IMR-90 (cell line): ENCODE measurements around the gene RNF34. TPM values are rescaled to one million over a fixed set of nuclear protein-coding genes. Genes with fewer than 3 reads are reported as not detected.
A peak's percentile ranks its signal among the peaks of the same experiment; 100 is the strongest.

Experiments used
- ATAC-seq: fragments of 200-7000 bp; cut with Tn5 transposase; 2 replicates; pipeline ENCODE4 v1.9.1; 2020; ENCODE audit warnings: low read depth, mild to moderate bottlenecking, moderate library complexity
- BruUV-seq: library from RNA; stranded (reverse); fragments of 400-500 nt; replicated peaks from 2 replicates; lab custom pipeline; 2021; lab: Mats Ljungman, UMichigan
- CTCF ChIA-PET: fragments of 300-600 bp; formaldehyde crosslinking; extraction: SDS; loops from one replicate; lab custom pipeline; 2021; ENCODE audit warnings: antibody characterized with exemption; lab: Yijun Ruan, JAX
- POLR2A ChIA-PET: fragments of 300-600 bp; sonication (Branson Sonifier 250); formaldehyde crosslinking; loops from one replicate; lab custom pipeline; 2022; ENCODE audit warnings: antibody characterized with exemption; ENCODE audit not compliant: unreplicated experiment; lab: Charles Lee
- DNase-seq: peaks from one replicate; pipeline ENCODE4 v3.0.0; 2013
- H2AFZ ChIP-seq: replicated peaks from 2 replicates; pipeline ENCODE3; 2013; ENCODE audit warnings: low read length, mild to moderate bottlenecking; ENCODE audit not compliant: poor library complexity
- H2AK5ac ChIP-seq: 2 replicates; pipeline ENCODE4 v1.6.1; 2013; ENCODE audit warnings: low read depth, low read length, inconsistent platforms
- H2AK9ac ChIP-seq: replicated peaks from 2 replicates; pipeline ENCODE3; 2013; ENCODE audit warnings: mild to moderate bottlenecking, low read depth, low read length, moderate library complexity; ENCODE audit not compliant: poor library complexity
- H2BK120ac ChIP-seq: 2 replicates; pipeline ENCODE4 v1.6.1; 2013; ENCODE audit warnings: low read depth, low read length, inconsistent platforms
- H2BK15ac ChIP-seq: 3 replicates; pipeline ENCODE4 v1.6.1; 2013; ENCODE audit warnings: low read depth, low read length, inconsistent platforms
- H2BK20ac ChIP-seq: 2 replicates; pipeline ENCODE4 v1.6.1; 2013; ENCODE audit warnings: low read depth, mild to moderate bottlenecking, inconsistent platforms, low read length, moderate library complexity
- H2BK5ac ChIP-seq: 2 replicates; pipeline ENCODE4 v1.6.1; 2013; ENCODE audit warnings: mild to moderate bottlenecking, low read depth, low read length, inconsistent platforms; ENCODE audit not compliant: poor library complexity, severe bottlenecking
- H3K14ac ChIP-seq: replicated peaks from 2 replicates; pipeline ENCODE4 v1.6.1; 2013; ENCODE audit warnings: low read depth, low read length, inconsistent platforms
- H3K18ac ChIP-seq: 2 replicates; pipeline ENCODE4 v1.6.1; 2013; ENCODE audit warnings: low read depth, low read length, control low read depth
- H3K23ac ChIP-seq: 2 replicates; pipeline ENCODE4 v1.6.1; 2013; ENCODE audit warnings: low read depth, low read length, inconsistent platforms
- H3K27ac ChIP-seq: 2 replicates; pipeline ENCODE4 v1.5.1; 2013; ENCODE audit warnings: mild to moderate bottlenecking, control low read depth, low read length; ENCODE audit not compliant: insufficient read depth
- H3K27me3 ChIP-seq: 2 replicates; pipeline ENCODE4 v1.6.1; 2013; ENCODE audit warnings: low read length; ENCODE audit not compliant: control insufficient read depth, insufficient read depth
- H3K36me3 ChIP-seq: 2 replicates; pipeline ENCODE4 v1.6.1; 2013; ENCODE audit warnings: low read length, mixed read lengths; ENCODE audit not compliant: control insufficient read depth, insufficient read depth
- H3K4ac ChIP-seq: 2 replicates; pipeline ENCODE4 v1.6.1; 2013; ENCODE audit warnings: low read depth, low read length, inconsistent platforms
- H3K4me1 ChIP-seq: 2 replicates; pipeline ENCODE4 v1.6.1; 2013; ENCODE audit warnings: low read length, mixed read lengths; ENCODE audit not compliant: control insufficient read depth, insufficient read depth
- H3K4me2 ChIP-seq: 2 replicates; pipeline ENCODE4 v1.6.1; 2013; ENCODE audit warnings: low read depth, mild to moderate bottlenecking, control low read depth, low read length, moderate library complexity
- H3K4me3 ChIP-seq: 2 replicates; pipeline ENCODE4 v1.5.1; 2013; ENCODE audit warnings: low read depth, mild to moderate bottlenecking, control low read depth, low read length, moderate library complexity; ENCODE audit not compliant: insufficient read depth
- H3K56ac ChIP-seq: 2 replicates; pipeline ENCODE4 v1.6.1; 2013; ENCODE audit warnings: low read length, inconsistent platforms; ENCODE audit not compliant: insufficient read depth; ENCODE audit errors: extremely low read depth
- H3K79me1 ChIP-seq, 2 experiments: 2 replicates each; pipeline ENCODE4 v1.6.1; 2013; ENCODE audit warnings: low read length in 2 of 2, inconsistent platforms in 1 of 2, low read depth in 1 of 2
- H3K9ac ChIP-seq: 2 replicates; pipeline ENCODE4 v1.6.1; 2013; ENCODE audit warnings: low read depth, low read length, control low read depth
- H3K9me1 ChIP-seq: 2 replicates; pipeline ENCODE4 v1.6.1; 2013; ENCODE audit warnings: low read length, inconsistent platforms; ENCODE audit not compliant: insufficient read depth
- H3K9me3 ChIP-seq: 2 replicates; pipeline ENCODE4 v1.6.1; 2013; ENCODE audit warnings: low read length; ENCODE audit not compliant: control insufficient read depth, insufficient read depth
- H4K20me1 ChIP-seq: 2 replicates; pipeline ENCODE4 v1.6.1; 2013; ENCODE audit warnings: low read length, inconsistent platforms; ENCODE audit not compliant: insufficient read depth
- H4K5ac ChIP-seq: 2 replicates; pipeline ENCODE4 v1.6.1; 2013; ENCODE audit warnings: mild to moderate bottlenecking, low read depth, low read length, control low read depth
- H4K8ac ChIP-seq, 2 experiments: 2 replicates each; pipeline ENCODE4 v1.6.1; 2013; ENCODE audit warnings: low read depth in 2 of 2, low read length in 2 of 2, control low read depth in 1 of 2, inconsistent platforms in 1 of 2
- H4K91ac ChIP-seq: 2 replicates; pipeline ENCODE4 v1.6.1; 2013; ENCODE audit warnings: low read depth, low read length, inconsistent platforms; ENCODE audit not compliant: insufficient read depth
- MAZ ChIP-seq: IDR thresholded peaks from 2 replicates; pipeline ENCODE4 v1.6.1; 2012; ENCODE audit warnings: low read depth, mild to moderate bottlenecking, low read length, improper control_type of control experiment, moderate library complexity, borderline replicate concordance
- WGBS, 2 experiments: methylation state at CpG; one replicate each; pipeline versions ENCODE4 v1.1.5 to v1.1.7; 2013; ENCODE audit warnings: missing lambda C conversion rate in 2 of 2; ENCODE audit not compliant: insufficient read length in 1 of 2; ENCODE audit errors: extremely low coverage in 2 of 2; 5-methylcytosine and 5-hydroxymethylcytosine counted together
- dilution Hi-C: fragments of 300-500 bp; cut with HindIII; formaldehyde crosslinking; loops from one replicate; pipeline ENCODE4 v1.14.3; 2018; ENCODE audit warnings: low sequenced_read_pairs; ENCODE audit not compliant: unreplicated experiment
- in situ Hi-C: fragments of 300-500 bp; cut with MboI; formaldehyde crosslinking; loops from 3 replicates; pipeline ENCODE4 v1.14.3; 2019; ENCODE audit warnings: low sequenced_read_pairs, inconsistent platforms, mixed read lengths
- intact Hi-C: fragments of 100-400 bp; cut with micrococcal nuclease; formaldehyde crosslinking; loops from 2 replicates; pipeline ENCODE4 v1.10.0; 2022
- polyA plus RNA-seq, 3 experiments: library from polyadenylated mRNA; depleted of rRNA; stranded (reverse); fragments of >200 nt; gene quantifications; 2 replicates each; pipeline ENCODE4 v1.2.3, GENCODE V29; 2012; ENCODE audit warnings: low replicate concordance in 1 of 3
- total RNA-seq: library from RNA; depleted of rRNA; stranded (reverse); fragments of >200 nt; gene quantifications from 2 replicates; pipeline ENCODE4 v1.2.3, GENCODE V29; 2012
- TF ChIP-seq, protein P1 (sequence below): conservative IDR thresholded peaks from 2 replicates; pipeline ENCODE4 v1.5.1; 2012; ENCODE audit warnings: mild to moderate bottlenecking, low read depth, low read length, improper control_type of control experiment

RNF34 gene
- total and polyA plus RNA-seq, 2 of the 4 experiments (the other 2 are of a cell fraction), result 33.2 to 69.5 TPM

DNA sequence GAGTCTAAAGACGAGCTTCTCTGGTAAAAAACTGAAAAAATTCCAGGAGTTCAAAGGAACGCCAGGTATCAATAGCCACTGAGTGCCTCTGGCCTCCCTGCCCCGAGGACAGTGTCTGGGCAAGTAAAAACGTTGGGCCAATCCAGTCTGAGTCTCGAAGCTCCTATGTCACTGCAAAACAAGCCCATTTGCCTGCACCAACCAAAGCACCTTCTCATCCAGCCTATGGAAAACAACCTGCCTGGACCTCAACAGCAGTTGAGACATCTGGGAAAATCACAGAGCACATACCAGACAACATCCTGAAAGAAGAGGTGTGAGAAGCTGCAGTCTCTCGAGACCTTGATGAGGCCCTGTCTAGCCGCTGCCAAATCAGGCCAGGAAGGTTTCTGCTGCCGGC is 56.6 kb downstream of the RNF34 start:
- H3K4me1 ChIP-seq, result no peaks in the 10 kb centered on the region
- 0 out of 2 replicates have a peak overlapping the region, but pooled peaks have one; percentile 37 for H3K23ac ChIP-seq
- CTCF ChIA-PET, result no interaction called here
- H2AFZ ChIP-seq, result no peak overlapping the region
- H3K4me3 ChIP-seq, result no peak overlapping the region
- no peak overlapping the region for H3K4ac ChIP-seq
- no TSS peak for BruUV-seq
- no peak overlapping the region for H3K56ac ChIP-seq
- no peak overlapping the region for H2BK5ac ChIP-seq
- H4K5ac ChIP-seq, result no peak overlapping the region
- H2BK20ac ChIP-seq, result no peak overlapping the region
- peaks cover 7% of the 10 kb centered on the region for H3K36me3 ChIP-seq
- no peak for ATAC-seq
- WGBS, 2 experiments, result 93% methylated on average over 3 of the region's 8 CpGs; no CpG with 5 or more reads in 1 of the 2 experiments
- POLR2A ChIA-PET, result interaction anchor here (0.6 kb wide), 1 partner anchor 105 kb away, joined by 4 read pairs; no protein-coding TSS in a partner anchor
- no peaks in the 10 kb centered on the region for H3K27me3 ChIP-seq
- H3K9me1 ChIP-seq, result peaks cover 15% of the 10 kb centered on the region
- H2BK120ac ChIP-seq, result no peak overlapping the region
- dilution Hi-C loops (no loop called here), in situ Hi-C loops (no loop called here), intact Hi-C loops (no loop called here)
- H3K27ac ChIP-seq, result no peak overlapping the region
- H3K9ac ChIP-seq, result no peak overlapping the region
- peaks cover 41 to 70% of the 10 kb centered on the region in 2 experiments for H3K79me1 ChIP-seq
- no peak overlapping the region for H2BK15ac ChIP-seq
- peak overlapping the region; percentile 7 for H2AK9ac ChIP-seq
- no peaks in the 10 kb centered on the region for H3K9me3 ChIP-seq
- peaks cover 54% of the 10 kb centered on the region for H4K20me1 ChIP-seq
- no peak overlapping the region for H4K91ac ChIP-seq
- H3K4me2 ChIP-seq, result no peak overlapping the region
- no peak for TF ChIP-seq MAZ
- TF ChIP-seq, protein P1, sequence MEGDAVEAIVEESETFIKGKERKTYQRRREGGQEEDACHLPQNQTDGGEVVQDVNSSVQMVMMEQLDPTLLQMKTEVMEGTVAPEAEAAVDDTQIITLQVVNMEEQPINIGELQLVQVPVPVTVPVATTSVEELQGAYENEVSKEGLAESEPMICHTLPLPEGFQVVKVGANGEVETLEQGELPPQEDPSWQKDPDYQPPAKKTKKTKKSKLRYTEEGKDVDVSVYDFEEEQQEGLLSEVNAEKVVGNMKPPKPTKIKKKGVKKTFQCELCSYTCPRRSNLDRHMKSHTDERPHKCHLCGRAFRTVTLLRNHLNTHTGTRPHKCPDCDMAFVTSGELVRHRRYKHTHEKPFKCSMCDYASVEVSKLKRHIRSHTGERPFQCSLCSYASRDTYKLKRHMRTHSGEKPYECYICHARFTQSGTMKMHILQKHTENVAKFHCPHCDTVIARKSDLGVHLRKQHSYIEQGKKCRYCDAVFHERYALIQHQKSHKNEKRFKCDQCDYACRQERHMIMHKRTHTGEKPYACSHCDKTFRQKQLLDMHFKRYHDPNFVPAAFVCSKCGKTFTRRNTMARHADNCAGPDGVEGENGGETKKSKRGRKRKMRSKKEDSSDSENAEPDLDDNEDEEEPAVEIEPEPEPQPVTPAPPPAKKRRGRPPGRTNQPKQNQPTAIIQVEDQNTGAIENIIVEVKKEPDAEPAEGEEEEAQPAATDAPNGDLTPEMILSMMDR, result no peak
- H3K14ac ChIP-seq, result no peak overlapping the region
- no peak overlapping the region for H2AK5ac ChIP-seq
- no peak overlapping the region for H3K18ac ChIP-seq
- DNase-seq, result no peak
- no peak overlapping the region for H4K8ac ChIP-seq
